Measurements from ENCODE around the gene TTC28.

TTC28 gene

GRCh38 chr22:28132466-28132865 lies 547.2 kb downstream of the TTC28 start:
- Mint-ChIP-seq H3K4me3 (no peak overlapping the region), H3K27ac (no peak overlapping the region), H3K9me3 (peaks cover 31% of the 10 kb centered on the region), H3K27me3 (ENCODE audit: low read depth, poor library complexity) (no peaks in the 10 kb centered on the region), H3K4me1 (peaks cover 9% of the 10 kb centered on the region), H3K36me3 (ENCODE audit: low read depth) (peaks cover 48% of the 10 kb centered on the region)
- no peak for DNase-seq
- no peak for TF ChIP-seq CTCF (IDR thresholded peaks at IDR 0.05)

- H3K27ac Mint-ChIP-seq = no peak overlapping the region
- no peak for DNase-seq
- peaks cover 9% of the 10 kb centered on the region for H3K4me1 Mint-ChIP-seq
- H3K27me3 Mint-ChIP-seq (ENCODE audit: low read depth, poor library complexity) = no peaks in the 10 kb centered on the region
- TF ChIP-seq CTCF (IDR thresholded peaks at IDR 0.05) = no peak
- H3K36me3 Mint-ChIP-seq (ENCODE audit: low read depth) = peaks cover 22% of the 10 kb centered on the region
- peaks cover 19% of the 10 kb centered on the region for H3K9me3 Mint-ChIP-seq
- no peak overlapping the region for H3K4me3 Mint-ChIP-seq
These were observed 550.2 kb downstream of the TTC28 start for GRCh38 chr22:28129319-28129962.

GRCh38 chr22:28128827-28129226 lies 550.8 kb downstream of the TTC28 start:
- H3K36me3 Mint-ChIP-seq (ENCODE audit: low read depth) = peaks cover 20% of the 10 kb centered on the region
- no peak overlapping the region for H3K27ac Mint-ChIP-seq
- peaks cover 13% of the 10 kb centered on the region for H3K9me3 Mint-ChIP-seq
- peaks cover 9% of the 10 kb centered on the region for H3K4me1 Mint-ChIP-seq
- H3K27me3 Mint-ChIP-seq (ENCODE audit: low read depth, poor library complexity) = no peaks in the 10 kb centered on the region
- TF ChIP-seq CTCF (IDR thresholded peaks at IDR 0.05) = no peak
- no peak overlapping the region for H3K4me3 Mint-ChIP-seq
- no peak for DNase-seq

GRCh38 chr22:28125799-28126198 lies 553.8 kb downstream of the TTC28 start:
- Mint-ChIP-seq H3K9me3 (peaks cover 8% of the 10 kb centered on the region), H3K36me3 (ENCODE audit: low read depth) (peaks cover 5% of the 10 kb centered on the region), H3K4me1 (peaks cover 9% of the 10 kb centered on the region), H3K27ac (no peak overlapping the region), H3K27me3 (ENCODE audit: low read depth, poor library complexity) (no peaks in the 10 kb centered on the region), H3K4me3 (no peak overlapping the region)
- no peak for TF ChIP-seq CTCF (IDR thresholded peaks at IDR 0.05)
- no peak for DNase-seq

- DNase-seq = no peak
- no peaks in the 10 kb centered on the region for H3K4me1 Mint-ChIP-seq
- H3K9me3 Mint-ChIP-seq = peaks cover 8% of the 10 kb centered on the region
- peaks cover 5% of the 10 kb centered on the region for H3K36me3 Mint-ChIP-seq (ENCODE audit: low read depth)
- no peak for TF ChIP-seq CTCF (IDR thresholded peaks at IDR 0.05)
- H3K27ac Mint-ChIP-seq = no peak overlapping the region
- no peaks in the 10 kb centered on the region for H3K27me3 Mint-ChIP-seq (ENCODE audit: low read depth, poor library complexity)
- H3K4me3 Mint-ChIP-seq = no peak overlapping the region
These were observed 555.5 kb downstream of the TTC28 start for GRCh38 chr22:28123989-28124766.
